ENCODE results near the gene PLCZ1.

DNA sequence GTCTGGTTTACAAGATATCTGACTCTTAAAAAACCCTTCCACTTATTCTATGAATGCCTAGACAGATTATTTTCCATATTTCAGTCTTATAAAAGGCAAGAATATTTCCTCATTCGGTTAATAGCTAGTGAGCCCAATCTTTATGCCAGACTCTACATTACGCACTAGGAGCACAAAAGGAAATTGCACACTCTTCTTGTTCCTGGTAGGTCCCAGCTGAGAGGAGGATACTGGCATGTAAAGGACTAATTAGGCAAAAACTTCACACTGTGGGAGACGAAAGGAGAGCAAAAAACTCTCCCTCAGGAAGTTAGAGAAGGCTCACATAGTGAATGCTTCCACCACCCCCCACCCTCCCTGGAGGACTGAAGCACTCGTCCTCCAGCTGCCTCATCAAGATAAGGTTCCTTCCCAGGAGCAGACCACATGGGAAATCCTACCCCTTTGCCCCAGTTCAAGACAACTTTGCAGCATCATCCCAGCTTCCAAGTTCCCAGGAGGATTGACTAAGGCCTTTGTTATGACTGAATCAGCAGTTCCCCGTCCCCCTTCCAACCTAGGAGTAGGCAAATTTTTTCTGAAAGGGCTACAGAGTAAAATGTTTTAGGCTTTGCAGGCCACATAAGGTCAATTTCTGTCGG, 14.6 kb upstream of the PLCZ1 start:
- TF ChIP-seq CTCF (IDR thresholded peaks at IDR 0.05; ENCODE audit: low read depth, low read length, poor library complexity, severe bottlenecking): no peak
- TF ChIP-seq EZH2phosphoT487 (IDR thresholded peaks at IDR 0.05; ENCODE audit: borderline replicate concordance, low read length): no peak
